WI38 (cell line): ENCODE results near the gene KATNB1.

Experiments used
- H3K4me3 ChIP-seq: 2 replicates; pipeline ENCODE4 v1.5.1; 2011; ENCODE audit warnings: low read depth, mild to moderate bottlenecking, control low read depth, low read length
- TF ChIP-seq, protein P1 (sequence below): IDR thresholded peaks from 2 replicates; pipeline ENCODE4 v1.5.1; 2012; ENCODE audit warnings: low read depth, mild to moderate bottlenecking, control low read depth, low read length

Gene KATNB1

DNA sequence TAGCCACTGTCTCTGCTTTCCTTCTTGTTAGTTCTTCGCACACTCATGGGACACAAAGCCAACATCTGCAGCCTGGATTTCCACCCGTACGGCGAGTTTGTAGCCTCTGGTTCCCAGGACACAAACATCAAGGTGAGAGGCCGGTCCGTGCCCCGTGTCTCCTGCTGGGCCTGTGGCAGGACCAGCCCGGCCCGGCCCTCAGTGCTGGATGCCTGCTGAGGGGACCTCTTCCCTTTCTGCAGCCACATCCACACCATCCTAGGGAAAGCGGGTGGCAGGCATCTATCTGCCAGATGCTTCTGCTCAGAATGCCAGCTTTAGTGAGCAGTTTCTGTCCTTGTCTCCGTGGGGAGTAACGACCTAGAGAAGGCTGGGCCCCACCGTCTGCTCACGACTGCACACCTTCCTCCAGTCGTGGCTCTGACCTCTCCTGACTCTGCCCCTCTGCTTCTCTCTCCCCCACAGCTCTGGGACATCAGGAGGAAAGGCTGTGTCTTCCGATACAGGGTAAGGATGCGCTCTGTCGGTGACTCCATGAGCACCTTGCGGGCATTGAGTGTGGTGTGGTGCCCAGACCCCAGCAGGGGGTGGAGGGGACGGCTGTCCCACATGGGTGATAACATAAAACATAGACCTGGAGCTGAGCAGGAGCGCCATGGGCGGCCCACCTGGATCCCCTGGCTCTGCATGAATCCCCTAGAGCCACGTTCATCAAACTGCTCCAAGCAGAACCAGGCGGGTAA, 15.4 kb downstream of the KATNB1 start:
- TF ChIP-seq, protein P1, sequence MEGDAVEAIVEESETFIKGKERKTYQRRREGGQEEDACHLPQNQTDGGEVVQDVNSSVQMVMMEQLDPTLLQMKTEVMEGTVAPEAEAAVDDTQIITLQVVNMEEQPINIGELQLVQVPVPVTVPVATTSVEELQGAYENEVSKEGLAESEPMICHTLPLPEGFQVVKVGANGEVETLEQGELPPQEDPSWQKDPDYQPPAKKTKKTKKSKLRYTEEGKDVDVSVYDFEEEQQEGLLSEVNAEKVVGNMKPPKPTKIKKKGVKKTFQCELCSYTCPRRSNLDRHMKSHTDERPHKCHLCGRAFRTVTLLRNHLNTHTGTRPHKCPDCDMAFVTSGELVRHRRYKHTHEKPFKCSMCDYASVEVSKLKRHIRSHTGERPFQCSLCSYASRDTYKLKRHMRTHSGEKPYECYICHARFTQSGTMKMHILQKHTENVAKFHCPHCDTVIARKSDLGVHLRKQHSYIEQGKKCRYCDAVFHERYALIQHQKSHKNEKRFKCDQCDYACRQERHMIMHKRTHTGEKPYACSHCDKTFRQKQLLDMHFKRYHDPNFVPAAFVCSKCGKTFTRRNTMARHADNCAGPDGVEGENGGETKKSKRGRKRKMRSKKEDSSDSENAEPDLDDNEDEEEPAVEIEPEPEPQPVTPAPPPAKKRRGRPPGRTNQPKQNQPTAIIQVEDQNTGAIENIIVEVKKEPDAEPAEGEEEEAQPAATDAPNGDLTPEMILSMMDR, result no peak
- no peak overlapping the region for H3K4me3 ChIP-seq

DNA sequence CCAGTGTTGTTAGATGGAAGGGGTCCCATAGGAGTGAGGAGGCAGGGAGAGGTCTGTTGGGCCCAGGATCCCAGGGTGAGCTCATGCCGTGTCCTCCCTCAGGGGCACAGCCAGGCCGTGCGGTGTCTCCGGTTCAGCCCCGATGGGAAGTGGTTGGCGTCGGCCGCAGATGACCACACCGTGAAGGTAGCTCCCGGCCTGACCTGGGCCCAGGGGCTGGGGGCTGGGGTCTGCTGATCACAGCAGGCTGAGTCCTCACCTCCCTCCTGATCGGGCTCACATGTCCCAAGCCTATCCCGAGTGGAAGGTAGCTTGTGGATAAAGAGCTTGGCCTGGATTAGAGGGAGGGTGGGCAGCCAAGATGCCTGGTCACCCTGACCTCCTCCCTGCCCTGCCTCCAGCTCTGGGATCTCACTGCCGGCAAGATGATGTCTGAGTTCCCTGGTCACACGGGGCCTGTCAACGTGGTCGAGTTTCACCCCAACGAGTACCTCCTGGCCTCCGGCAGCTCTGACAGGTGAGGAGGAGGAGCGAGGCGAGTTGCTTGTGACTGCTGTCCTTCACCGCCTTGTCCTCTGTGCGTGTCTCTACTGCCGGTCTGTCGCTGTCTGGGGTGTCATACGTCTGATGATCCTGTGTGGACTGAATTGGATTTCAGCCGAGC, 16.1 kb downstream of the KATNB1 start:
- TF ChIP-seq, protein P1, result no peak
- no peak overlapping the region for H3K4me3 ChIP-seq

DNA sequence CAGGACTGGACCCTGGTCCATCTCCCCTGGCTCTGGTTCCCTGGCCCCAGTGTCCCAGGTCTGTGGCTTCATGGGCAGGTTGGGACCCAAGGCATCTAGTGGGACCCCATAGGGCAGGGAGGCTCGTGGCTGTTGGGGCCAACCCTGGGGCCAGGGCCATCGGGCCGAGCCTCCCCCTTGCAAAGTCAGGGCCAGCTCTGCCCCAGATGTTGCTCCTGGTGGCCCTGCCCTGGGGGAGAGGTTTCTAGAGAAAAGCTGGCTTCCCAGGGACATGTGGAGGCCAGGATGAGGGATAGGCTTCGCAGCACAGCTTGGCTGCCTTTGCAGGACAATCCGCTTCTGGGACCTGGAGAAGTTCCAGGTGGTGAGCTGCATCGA, 16.6 kb downstream of the KATNB1 start:
- H3K4me3 ChIP-seq, result no peak overlapping the region
- TF ChIP-seq, protein P1, result no peak

DNA sequence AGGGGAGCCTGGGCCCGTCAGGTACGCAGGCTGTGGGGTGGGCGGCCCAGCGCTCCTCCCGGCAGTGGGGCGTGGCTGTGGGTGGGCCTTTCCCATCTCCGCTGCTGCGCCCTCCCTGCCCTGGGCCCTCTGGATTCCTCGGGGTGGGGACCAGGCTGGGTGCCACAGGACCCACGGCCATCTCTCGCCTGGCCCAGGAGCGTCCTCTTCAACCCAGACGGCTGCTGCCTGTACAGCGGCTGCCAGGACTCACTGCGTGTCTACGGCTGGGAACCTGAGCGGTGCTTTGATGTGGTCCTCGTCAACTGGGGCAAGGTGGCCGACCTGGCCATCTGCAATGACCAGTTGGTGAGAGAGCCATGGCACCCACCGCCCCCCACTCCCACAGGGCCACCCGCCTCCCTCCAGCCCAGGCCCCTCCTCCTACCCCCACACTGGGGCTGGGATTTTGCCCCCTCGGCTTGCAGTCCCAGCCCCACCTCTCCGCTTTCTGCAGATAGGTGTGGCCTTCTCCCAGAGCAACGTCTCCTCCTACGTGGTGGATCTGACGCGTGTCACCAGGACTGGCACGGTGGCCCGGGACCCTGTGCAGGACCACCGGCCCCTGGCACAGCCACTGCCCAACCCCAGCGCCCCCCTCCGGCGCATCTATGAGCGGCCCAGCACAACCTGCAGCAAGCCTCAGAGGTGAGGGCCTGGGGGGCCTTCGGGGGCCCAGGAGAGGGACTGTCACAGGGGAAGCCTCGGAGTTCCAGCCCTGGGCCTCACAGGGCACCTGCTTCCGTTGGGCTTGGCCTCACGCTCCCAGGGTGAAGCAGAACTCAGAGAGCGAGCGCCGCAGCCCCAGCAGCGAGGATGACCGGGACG, 17.2 kb downstream of the KATNB1 start:
- no peak overlapping the region for H3K4me3 ChIP-seq
- TF ChIP-seq, protein P1, result no peak

DNA sequence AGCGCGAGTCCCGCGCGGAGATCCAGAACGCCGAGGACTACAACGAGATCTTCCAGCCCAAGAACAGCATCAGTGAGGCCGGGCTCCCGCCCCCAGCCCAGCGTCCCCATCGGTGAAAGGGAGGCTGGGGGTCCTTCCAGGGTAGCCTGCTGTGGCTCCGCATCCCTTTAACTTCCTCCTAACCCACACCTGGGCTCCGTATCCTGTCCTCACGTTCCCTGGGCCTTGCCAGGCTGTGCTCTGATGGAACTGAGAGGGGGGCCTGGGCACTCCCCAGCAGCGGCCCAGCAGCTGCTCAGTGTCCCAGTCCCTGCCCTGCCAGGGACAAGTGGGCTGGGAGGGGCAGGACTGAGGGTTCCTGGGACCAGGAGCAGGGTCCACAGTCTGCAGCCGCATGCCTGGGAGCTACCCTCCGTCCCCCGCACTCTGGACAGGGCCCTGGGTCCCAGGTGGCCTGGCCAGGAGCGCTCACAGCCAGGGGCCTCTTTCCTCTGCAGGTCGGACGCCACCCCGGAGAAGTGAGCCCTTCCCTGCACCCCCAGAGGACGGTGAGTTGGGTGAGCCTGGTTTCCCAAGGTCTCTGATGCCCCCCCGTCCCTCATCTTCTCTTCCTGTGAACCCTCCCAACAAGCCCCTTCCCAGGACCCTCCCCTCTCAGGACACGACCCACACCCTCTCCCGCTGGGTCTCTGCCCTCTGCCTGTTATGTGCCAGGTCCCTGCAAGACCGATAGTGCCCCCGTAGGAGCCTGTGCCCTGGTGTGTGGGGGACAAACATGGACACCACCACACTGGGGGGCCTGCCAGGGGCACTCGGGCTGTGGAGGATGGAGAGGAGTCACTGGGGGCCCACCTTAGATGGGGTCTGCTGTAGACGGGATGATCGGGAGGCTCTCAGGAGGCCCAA, 18.1 kb downstream of the KATNB1 start:
- H3K4me3 ChIP-seq, result no peak overlapping the region
- TF ChIP-seq, protein P1, result no peak

DNA sequence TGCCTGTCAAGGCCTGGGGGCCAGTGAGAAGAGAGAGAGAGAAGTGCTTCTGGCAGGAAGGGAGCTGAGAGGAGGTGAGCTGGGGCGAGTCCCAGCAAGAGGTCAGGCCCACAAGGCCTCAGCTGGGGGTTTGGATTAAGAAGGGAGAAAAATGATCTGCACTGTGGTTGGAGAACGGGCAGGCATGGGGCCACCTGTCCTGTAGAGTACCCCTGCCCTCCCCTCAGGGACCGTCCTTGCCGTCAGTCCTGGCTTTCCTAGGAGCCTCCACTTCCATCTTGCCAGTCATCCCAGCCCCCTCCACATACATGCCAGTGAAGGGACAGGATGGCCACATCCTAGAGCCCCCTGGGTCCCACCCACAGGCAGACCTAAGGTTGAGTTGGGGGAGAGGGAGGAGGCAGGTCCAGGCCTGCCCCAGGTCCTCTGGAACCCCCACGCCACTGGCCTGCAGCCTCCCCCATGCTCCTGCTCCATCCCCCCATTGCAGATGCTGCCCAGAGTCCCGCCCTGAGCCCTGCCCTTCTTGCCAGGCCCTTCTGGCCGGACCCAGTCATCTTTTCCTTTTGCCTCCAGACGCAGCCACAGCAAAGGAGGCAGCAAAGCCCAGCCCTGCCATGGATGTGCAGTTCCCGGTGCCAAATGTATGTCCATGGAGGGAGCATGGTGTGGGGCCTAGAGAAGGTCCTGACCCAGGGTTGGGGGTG, 18.9 kb downstream of the KATNB1 start:
- TF ChIP-seq, protein P1, result no peak
- no peak overlapping the region for H3K4me3 ChIP-seq
